ENCODE results near the gene CCDC192.
A peak's percentile ranks its signal among the peaks of the same experiment; 100 is the strongest.

The CCDC192 gene

GRCh38 chr5:127813633-127814587, 110.7 kb downstream of the CCDC192 start:
- Histone ChIP-seq H3K9ac (ENCODE audit: low read length) (no peak overlapping the region), H3K36me3 (ENCODE audit: insufficient read depth, low read length) (no peaks in the 10 kb centered on the region), H3K4me1 (ENCODE audit: insufficient read depth, low read length) (peaks cover 31% of the 10 kb centered on the region), H3K27ac (ENCODE audit: low read depth, low read length) (peak overlapping the region; percentile 45), H3K27me3 (ENCODE audit: control insufficient read depth in 1 of 2, insufficient read depth in 2 of 2, low read length in 2 of 2) (no peaks in the 10 kb centered on the region), H3K4me3 (ENCODE audit: low read depth in 1 of 2, low read length in 2 of 2) (peak overlapping the region in 1 of 2 donors; percentile 3), H3K9me3 (ENCODE audit: low read length) (no peaks in the 10 kb centered on the region)

DNA sequence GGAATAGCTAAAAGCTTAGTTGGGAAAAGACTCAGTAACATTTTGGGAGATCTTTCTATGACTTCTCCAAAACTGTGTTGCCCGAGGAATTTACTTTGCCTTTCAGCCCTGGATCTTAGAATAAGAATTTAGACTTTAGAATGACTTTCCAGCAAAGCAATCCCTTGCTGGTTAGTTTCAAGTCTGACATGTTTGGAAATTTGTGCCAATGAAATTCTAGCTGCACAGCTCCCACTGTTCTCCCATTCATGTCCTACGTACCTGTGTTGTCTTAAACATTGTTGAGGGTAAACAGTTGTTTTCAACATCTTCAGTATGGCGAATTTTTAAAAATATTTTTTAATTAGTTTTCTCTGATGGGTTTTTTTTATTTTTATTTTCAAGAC, 111.4 kb downstream of the CCDC192 start:
- peak overlapping the region; percentile 45 for H3K27ac ChIP-seq (ENCODE audit: low read depth, low read length)
- H3K27me3 ChIP-seq (ENCODE audit: control insufficient read depth in 1 of 2, insufficient read depth in 2 of 2, low read length in 2 of 2), result no peaks in the 10 kb centered on the region

DNA sequence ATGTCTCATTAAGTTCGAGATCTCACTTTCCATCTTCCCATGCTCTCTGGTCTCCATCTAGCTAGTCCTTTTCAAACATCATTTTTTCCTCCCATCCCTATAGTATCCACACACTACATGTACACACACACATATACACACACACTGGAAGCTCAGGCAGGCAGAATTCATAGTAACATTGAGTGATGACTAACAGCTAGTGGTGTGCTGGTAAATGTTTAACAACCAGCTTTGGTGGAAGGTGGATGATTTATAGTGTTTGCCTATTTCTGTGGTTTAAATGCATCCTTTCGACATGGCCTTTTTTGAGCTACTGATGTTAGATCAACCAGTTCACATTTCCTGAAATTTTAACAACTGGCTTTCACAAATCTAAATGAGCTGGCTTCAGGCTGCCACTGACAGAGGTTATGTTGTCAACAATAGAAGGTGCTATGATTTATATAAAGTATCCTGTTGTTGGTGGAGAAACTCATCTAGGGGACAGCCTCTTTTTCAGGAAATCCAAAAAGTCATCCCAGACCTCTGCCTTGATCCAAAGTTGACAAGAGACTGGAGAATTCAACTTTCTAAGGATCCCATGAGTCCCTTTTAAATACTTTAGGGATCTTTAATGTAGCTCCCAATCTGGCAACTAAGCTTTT, 117.8 kb downstream of the CCDC192 start:
- peaks cover 9% of the 10 kb centered on the region for H3K4me1 ChIP-seq (ENCODE audit: insufficient read depth, low read length)
- no peaks in the 10 kb centered on the region for H3K27me3 ChIP-seq (ENCODE audit: control insufficient read depth in 1 of 2, insufficient read depth in 2 of 2, low read length in 2 of 2)
- no peak overlapping the region for H3K27ac ChIP-seq (ENCODE audit: low read depth, low read length)
- no peaks in the 10 kb centered on the region for H3K36me3 ChIP-seq (ENCODE audit: insufficient read depth, low read length)
- no peaks in the 10 kb centered on the region for H3K9me3 ChIP-seq (ENCODE audit: low read length)
- no peak overlapping the region for H3K9ac ChIP-seq (ENCODE audit: low read length)
- no peak overlapping the region for H3K4me3 ChIP-seq (ENCODE audit: low read depth in 1 of 2, low read length in 2 of 2)

More for the DNA sequence above, 111.4 kb downstream of the CCDC192 start:
- H3K4me1 ChIP-seq (ENCODE audit: insufficient read depth, low read length), result peaks cover 31% of the 10 kb centered on the region
- no peak overlapping the region for H3K9ac ChIP-seq (ENCODE audit: low read length)
- H3K36me3 ChIP-seq (ENCODE audit: insufficient read depth, low read length), result no peaks in the 10 kb centered on the region
- peak overlapping the region in 1 of 2 donors; percentile 3 for H3K4me3 ChIP-seq (ENCODE audit: low read depth in 1 of 2, low read length in 2 of 2)
- no peaks in the 10 kb centered on the region for H3K9me3 ChIP-seq (ENCODE audit: low read length)

- H3K27me3 ChIP-seq (ENCODE audit: control insufficient read depth in 1 of 2, insufficient read depth in 2 of 2, low read length in 2 of 2), result no peaks in the 10 kb centered on the region
- peaks cover 9% of the 10 kb centered on the region for H3K4me1 ChIP-seq (ENCODE audit: insufficient read depth, low read length)
- H3K9ac ChIP-seq (ENCODE audit: low read length), result no peak overlapping the region
- no peaks in the 10 kb centered on the region for H3K36me3 ChIP-seq (ENCODE audit: insufficient read depth, low read length)
- no peaks in the 10 kb centered on the region for H3K9me3 ChIP-seq (ENCODE audit: low read length)
- no peak overlapping the region for H3K4me3 ChIP-seq (ENCODE audit: low read depth in 1 of 2, low read length in 2 of 2)
- no peak overlapping the region for H3K27ac ChIP-seq (ENCODE audit: low read depth, low read length)
These were observed 118.7 kb downstream of the CCDC192 start for GRCh38 chr5:127821896-127822295.

- Histone ChIP-seq H3K27me3 (ENCODE audit: control insufficient read depth in 1 of 2, insufficient read depth in 2 of 2, low read length in 2 of 2) (no peaks in the 10 kb centered on the region), H3K4me3 (ENCODE audit: low read depth in 1 of 2, low read length in 2 of 2) (no peak overlapping the region), H3K4me1 (ENCODE audit: insufficient read depth, low read length) (peaks cover 9% of the 10 kb centered on the region), H3K36me3 (ENCODE audit: insufficient read depth, low read length) (no peaks in the 10 kb centered on the region), H3K9me3 (ENCODE audit: low read length) (no peaks in the 10 kb centered on the region), H3K9ac (ENCODE audit: low read length) (no peak overlapping the region), H3K27ac (ENCODE audit: low read depth, low read length) (no peak overlapping the region)
These were observed 120.9 kb downstream of the CCDC192 start for GRCh38 chr5:127824126-127824525.

- Histone ChIP-seq H3K27ac (ENCODE audit: low read depth, low read length) (no peak overlapping the region), H3K9ac (ENCODE audit: low read length) (no peak overlapping the region), H3K36me3 (ENCODE audit: insufficient read depth, low read length) (no peaks in the 10 kb centered on the region), H3K27me3 (ENCODE audit: control insufficient read depth in 1 of 2, insufficient read depth in 2 of 2, low read length in 2 of 2) (no peaks in the 10 kb centered on the region), H3K4me1 (ENCODE audit: insufficient read depth, low read length) (peaks cover 8% of the 10 kb centered on the region), H3K4me3 (ENCODE audit: low read depth in 1 of 2, low read length in 2 of 2) (no peak overlapping the region), H3K9me3 (ENCODE audit: low read length) (no peaks in the 10 kb centered on the region)
These were observed 122.8 kb downstream of the CCDC192 start for GRCh38 chr5:127826011-127826410.

DNA sequence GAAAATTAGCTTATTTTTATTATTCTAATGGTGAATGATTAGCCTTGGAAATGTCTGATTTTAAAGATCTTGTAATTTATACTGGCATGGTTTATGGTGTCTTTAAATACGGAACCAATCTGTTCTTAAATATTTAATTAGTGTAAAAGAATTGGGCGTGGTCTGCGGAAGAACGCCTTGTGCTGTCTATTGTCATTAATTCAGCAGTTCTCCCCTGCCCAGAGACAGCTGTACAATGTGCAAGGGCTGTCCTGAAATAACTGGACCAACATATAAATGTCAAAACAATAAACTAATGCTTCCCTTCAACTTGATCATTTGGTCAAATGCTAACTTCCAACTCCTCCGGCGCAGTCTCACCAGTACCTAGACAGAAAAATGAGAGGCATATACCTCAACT, 124.3 kb downstream of the CCDC192 start:
- no peak overlapping the region for H3K9ac ChIP-seq (ENCODE audit: low read length)
- no peaks in the 10 kb centered on the region for H3K9me3 ChIP-seq (ENCODE audit: low read length)
- H3K4me3 ChIP-seq (ENCODE audit: low read depth in 1 of 2, low read length in 2 of 2), result no peak overlapping the region
- H3K36me3 ChIP-seq (ENCODE audit: insufficient read depth, low read length), result no peaks in the 10 kb centered on the region
- no peaks in the 10 kb centered on the region for H3K27me3 ChIP-seq (ENCODE audit: control insufficient read depth in 1 of 2, insufficient read depth in 2 of 2, low read length in 2 of 2)
- H3K4me1 ChIP-seq (ENCODE audit: insufficient read depth, low read length), result no peaks in the 10 kb centered on the region
- H3K27ac ChIP-seq (ENCODE audit: low read depth, low read length), result no peak overlapping the region

DNA sequence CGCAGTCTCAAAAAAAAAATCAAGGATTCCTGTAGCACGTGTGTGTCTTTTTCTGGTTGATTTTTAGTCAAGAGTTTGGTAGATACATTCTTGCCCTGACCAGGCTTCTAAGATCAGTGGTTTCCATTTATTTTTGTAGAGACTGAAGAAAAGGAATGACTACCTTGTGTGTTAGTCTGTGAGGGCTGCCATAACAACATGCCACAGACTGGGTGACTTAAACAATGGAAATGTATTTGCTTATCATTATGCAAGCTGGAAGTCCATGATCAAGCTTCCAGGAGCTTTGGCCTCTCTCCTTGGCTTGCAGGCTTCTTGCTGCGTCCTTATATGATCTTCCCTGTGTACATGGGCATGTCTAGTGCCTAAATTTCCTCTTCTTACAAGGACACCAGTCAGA, 127.0 kb downstream of the CCDC192 start:
- H3K36me3 ChIP-seq (ENCODE audit: insufficient read depth, low read length), result no peaks in the 10 kb centered on the region
- no peak overlapping the region for H3K4me3 ChIP-seq (ENCODE audit: low read depth in 1 of 2, low read length in 2 of 2)
- H3K27ac ChIP-seq (ENCODE audit: low read depth, low read length), result no peak overlapping the region
- no peaks in the 10 kb centered on the region for H3K9me3 ChIP-seq (ENCODE audit: low read length)
- peaks cover 6% of the 10 kb centered on the region for H3K4me1 ChIP-seq (ENCODE audit: insufficient read depth, low read length)
- H3K9ac ChIP-seq (ENCODE audit: low read length), result no peak overlapping the region
- H3K27me3 ChIP-seq (ENCODE audit: control insufficient read depth in 1 of 2, insufficient read depth in 2 of 2, low read length in 2 of 2), result no peaks in the 10 kb centered on the region

GRCh38 chr5:127830829-127831598, 127.8 kb downstream of the CCDC192 start:
- Histone ChIP-seq H3K9me3 (ENCODE audit: low read length) (no peaks in the 10 kb centered on the region), H3K9ac (ENCODE audit: low read length) (no peak overlapping the region), H3K36me3 (ENCODE audit: insufficient read depth, low read length) (no peaks in the 10 kb centered on the region), H3K4me1 (ENCODE audit: insufficient read depth, low read length) (peaks cover 6% of the 10 kb centered on the region), H3K27ac (ENCODE audit: low read depth, low read length) (no peak overlapping the region), H3K4me3 (ENCODE audit: low read depth in 1 of 2, low read length in 2 of 2) (no peak overlapping the region), H3K27me3 (ENCODE audit: control insufficient read depth in 1 of 2, insufficient read depth in 2 of 2, low read length in 2 of 2) (no peaks in the 10 kb centered on the region)

- H3K4me1 ChIP-seq (ENCODE audit: insufficient read depth, low read length), result peaks cover 6% of the 10 kb centered on the region
- no peak overlapping the region for H3K9ac ChIP-seq (ENCODE audit: low read length)
- no peaks in the 10 kb centered on the region for H3K27me3 ChIP-seq (ENCODE audit: control insufficient read depth in 1 of 2, insufficient read depth in 2 of 2, low read length in 2 of 2)
- no peak overlapping the region for H3K4me3 ChIP-seq (ENCODE audit: low read depth in 1 of 2, low read length in 2 of 2)
- H3K27ac ChIP-seq (ENCODE audit: low read depth, low read length), result no peak overlapping the region
- H3K36me3 ChIP-seq (ENCODE audit: insufficient read depth, low read length), result no peaks in the 10 kb centered on the region
- H3K9me3 ChIP-seq (ENCODE audit: low read length), result no peaks in the 10 kb centered on the region
These were observed 128.9 kb downstream of the CCDC192 start for GRCh38 chr5:127832067-127832466.

DNA sequence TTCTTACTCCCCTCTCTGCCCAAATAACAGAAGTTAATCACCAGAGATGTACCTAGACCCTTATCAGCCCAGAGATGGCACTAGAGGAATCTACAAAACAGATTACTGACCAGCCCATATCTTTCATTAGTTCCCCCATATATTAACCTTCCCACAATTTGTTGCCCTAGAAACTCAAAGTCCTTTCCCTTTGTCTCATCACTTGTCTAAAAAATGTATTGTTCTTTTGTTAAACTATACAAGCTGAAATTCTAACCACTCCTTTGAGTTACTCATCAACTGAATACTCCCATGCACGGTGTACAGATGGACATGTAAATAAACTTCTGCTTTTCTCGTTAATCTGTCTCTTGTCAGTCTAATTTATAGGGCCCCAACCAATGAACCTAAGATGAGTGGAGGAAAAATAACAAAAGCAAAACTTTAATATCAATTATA, 130.9 kb downstream of the CCDC192 start:
- Histone ChIP-seq H3K9me3 (ENCODE audit: low read length) (no peaks in the 10 kb centered on the region), H3K27me3 (ENCODE audit: control insufficient read depth in 1 of 2, insufficient read depth in 2 of 2, low read length in 2 of 2) (no peaks in the 10 kb centered on the region), H3K36me3 (ENCODE audit: insufficient read depth, low read length) (no peaks in the 10 kb centered on the region), H3K27ac (ENCODE audit: low read depth, low read length) (no peak overlapping the region), H3K4me1 (ENCODE audit: insufficient read depth, low read length) (peaks cover 6% of the 10 kb centered on the region), H3K9ac (ENCODE audit: low read length) (no peak overlapping the region), H3K4me3 (ENCODE audit: low read depth in 1 of 2, low read length in 2 of 2) (no peak overlapping the region)
